GM23338 (cell line): ENCODE measurements around the gene RNF20. TPM values are rescaled to one million over a fixed set of nuclear protein-coding genes. Genes with fewer than 3 reads are reported as not detected.

Experiments
- ATAC-seq: fragments of 200-7000 bp; cut with Tn5 transposase; 3 replicates; pipeline ENCODE4 v1.9.1; 2020
- DNase-seq: peaks from one replicate; pipeline ENCODE4 v3.0.0-alpha.2; 2015; ENCODE audit warnings: low spot score
- H2AFZ ChIP-seq: fragments of 200-600 bp; sonication (generic); 2 replicates; pipeline ENCODE4 v1.8.0; 2016; ENCODE audit warnings: antibody characterized with exemption, mild to moderate bottlenecking, moderate library complexity
- H3F3A ChIP-seq: fragments of 200-600 bp; sonication (generic); replicated peaks from 2 replicates; pipeline ENCODE4 v1.8.0; 2017; ENCODE audit warnings: antibody characterized with exemption, mixed run types, low read depth
- H3K27ac ChIP-seq: fragments of 200-600 bp; sonication (generic); 2 replicates; pipeline ENCODE4 v1.6.1; 2016; ENCODE audit warnings: low read depth
- H3K27me3 ChIP-seq: fragments of 200-600 bp; sonication (generic); 2 replicates; pipeline ENCODE4 v1.8.0; 2016; ENCODE audit warnings: mild to moderate bottlenecking, mixed run types, moderate library complexity; ENCODE audit not compliant: insufficient read depth
- H3K36me3 ChIP-seq: fragments of 200-600 bp; sonication (generic); 2 replicates; pipeline ENCODE4 v1.8.0; 2016; ENCODE audit warnings: mild to moderate bottlenecking; ENCODE audit not compliant: insufficient read depth
- H3K4me1 ChIP-seq: fragments of 200-600 bp; sonication (generic); 2 replicates; pipeline ENCODE4 v1.8.0; 2016; ENCODE audit warnings: mild to moderate bottlenecking, moderate library complexity; ENCODE audit not compliant: insufficient read depth
- H3K4me2 ChIP-seq: fragments of 200-600 bp; sonication (generic); 2 replicates; pipeline ENCODE4 v1.7.1; 2017; ENCODE audit warnings: mixed run types
- H3K4me3 ChIP-seq: fragments of 200-600 bp; sonication (generic); 2 replicates; pipeline ENCODE4 v1.6.1; 2016; ENCODE audit warnings: mixed run types
- H3K79me2 ChIP-seq: fragments of 200-600 bp; sonication (generic); replicated peaks from 2 replicates; pipeline ENCODE4 v1.8.0; 2017; ENCODE audit warnings: mild to moderate bottlenecking; ENCODE audit not compliant: insufficient read depth
- H3K9me2 ChIP-seq: fragments of 200-600 bp; sonication (generic); 2 replicates; pipeline ENCODE4 v1.8.0; 2017; ENCODE audit not compliant: insufficient read depth
- H4K20me1 ChIP-seq: fragments of 200-600 bp; sonication (generic); replicated peaks from 2 replicates; pipeline ENCODE4 v1.8.0; 2017; ENCODE audit warnings: mild to moderate bottlenecking; ENCODE audit not compliant: insufficient read depth
- H3K27ac Mint-ChIP-seq: 2 replicates; pipeline ENCODE4 v1.8.0; 2020; ENCODE audit warnings: inconsistent platforms, mild to moderate bottlenecking, moderate library complexity, mixed read lengths
- H3K27me3 Mint-ChIP-seq: 3 replicates; pipeline ENCODE4 v1.8.0; 2022; ENCODE audit warnings: low read depth, mild to moderate bottlenecking, moderate library complexity, mixed read lengths, inconsistent platforms; ENCODE audit not compliant: insufficient read depth, poor library complexity
- H3K36me3 Mint-ChIP-seq: 3 replicates; pipeline ENCODE4 v1.8.0; 2021; ENCODE audit warnings: low read depth, mild to moderate bottlenecking, inconsistent platforms, moderate library complexity, mixed read lengths
- H3K4me1 Mint-ChIP-seq: 3 replicates; pipeline ENCODE4 v1.8.0; 2020; ENCODE audit warnings: mild to moderate bottlenecking, inconsistent platforms, mixed read lengths
- H3K4me3 Mint-ChIP-seq: 3 replicates; pipeline ENCODE4 v1.8.0; 2021; ENCODE audit warnings: moderate library complexity, mild to moderate bottlenecking, inconsistent platforms, mixed read lengths
- H3K9me3 Mint-ChIP-seq: 3 replicates; pipeline ENCODE4 v1.8.0; 2020; ENCODE audit warnings: moderate library complexity, mild to moderate bottlenecking, inconsistent platforms, mixed read lengths
- CREB1 ChIP-seq: fragments of 250-450 bp; sonication (Bioruptor Pico); IDR thresholded peaks from 2 replicates; pipeline ENCODE4 v1.5.0; 2020; ENCODE audit warnings: low read depth, mild to moderate bottlenecking, moderate library complexity
- CTCF ChIP-seq, 2 experiments: fragments of 200-600 bp in 1 of 2; sonication (generic) in 1 of 2; conservative IDR thresholded peaks; 2 replicates each; pipeline versions ENCODE4 v1.5.1 to v1.6.1; 2016 to 2017; ENCODE audit warnings: antibody characterized with exemption in 2 of 2, low read depth in 2 of 2, mild to moderate bottlenecking in 2 of 2, moderate library complexity in 1 of 2
- EZH2phosphoT487 ChIP-seq: fragments of 200-600 bp; sonication (generic); IDR thresholded peaks from one replicate; pipeline ENCODE4 v1.8.1; 2018; ENCODE audit warnings: antibody characterized with exemption; ENCODE audit not compliant: unreplicated experiment
- NANOG ChIP-seq: IDR thresholded peaks from 2 replicates; pipeline ENCODE4 v1.6.1; 2016; ENCODE audit warnings: antibody characterized with exemption, borderline replicate concordance
- POLR2AphosphoS5 ChIP-seq: IDR thresholded peaks from 2 replicates; pipeline ENCODE4 v1.6.1; 2016; ENCODE audit warnings: antibody characterized with exemption, low read depth
- STAT1 ChIP-seq: IDR thresholded peaks from one replicate; pipeline ENCODE4 v1.6.1; 2016; ENCODE audit warnings: antibody characterized with exemption; ENCODE audit not compliant: unreplicated experiment
- ZNF114 ChIP-seq: fragments of 250-450 bp; sonication (Bioruptor Pico); IDR thresholded peaks from 2 replicates; pipeline ENCODE4 v1.5.0; 2020; ENCODE audit warnings: mild to moderate bottlenecking, moderate library complexity
- ZNF331 ChIP-seq: fragments of 250-450 bp; sonication (Bioruptor Pico); IDR thresholded peaks from 2 replicates; pipeline ENCODE4 v1.5.0; 2020; ENCODE audit warnings: low read depth, mild to moderate bottlenecking, moderate library complexity
- ZNF462 ChIP-seq: fragments of 250-450 bp; sonication (Bioruptor Pico); IDR thresholded peaks from 2 replicates; pipeline ENCODE4 v1.5.0; 2020; ENCODE audit warnings: mild to moderate bottlenecking, moderate library complexity
- polyA plus RNA-seq: library from polyadenylated mRNA; unstranded; fragments of >200 nt; fragmentation: Nextera tagmentation; extraction: Ambion mirVana; gene quantifications from 2 replicates; pipeline ENCODE4 v1.2.1, GENCODE V29; 2016
- total RNA-seq: library from RNA; depleted of rRNA; stranded (reverse); fragments of >200 nt; shearing (Covaris generic); gene quantifications from 2 replicates; pipeline ENCODE4 v1.2.3, GENCODE V29; 2014

RNF20 gene
- total and polyA plus RNA-seq, 2 experiments from 2014 or later, result 33.6 to 36.2 TPM

GRCh38 chr9:101511009-101511408, 22.6 kb upstream of the RNF20 start:
- Histone ChIP-seq H3F3A (no peaks in the 10 kb centered on the region), H3K9me2 (no peaks in the 10 kb centered on the region), H3K79me2 (no peaks in the 10 kb centered on the region), H2AFZ (no peak overlapping the region), H3K4me3 (no peak overlapping the region), H3K4me1 (peaks cover 41% of the 10 kb centered on the region), H3K36me3 (no peaks in the 10 kb centered on the region), H3K27me3 (no peaks in the 10 kb centered on the region), H3K27ac (no peak overlapping the region), H3K4me2 (no peak overlapping the region), H4K20me1 (no peaks in the 10 kb centered on the region)
- ATAC-seq, result no peak
- Mint-ChIP-seq H3K9me3 (no peaks in the 10 kb centered on the region), H3K36me3 (no peaks in the 10 kb centered on the region), H3K4me1 (peaks cover 37% of the 10 kb centered on the region), H3K4me3 (no peak overlapping the region), H3K27ac (no peak overlapping the region), H3K27me3 (peaks cover 2% of the 10 kb centered on the region)
- TF ChIP-seq ZNF462 (CRISPR knock-in tag) (no peak), NANOG (no peak), POLR2AphosphoS5 (no peak), ZNF114 (CRISPR knock-in tag) (no peak)
- no peak for DNase-seq

GRCh38 chr9:101512116-101512515, 21.5 kb upstream of the RNF20 start:
- Mint-ChIP-seq H3K4me1 (peaks cover 40% of the 10 kb centered on the region), H3K36me3 (no peaks in the 10 kb centered on the region), H3K27ac (peak overlapping the region; percentile 73), H3K4me3 (no peak overlapping the region), H3K27me3 (peaks cover 2% of the 10 kb centered on the region), H3K9me3 (no peaks in the 10 kb centered on the region)
- no peaks in the 10 kb centered on the region for H4K20me1 ChIP-seq
- ATAC-seq (peak; percentile 74), DNase-seq (peak; percentile 49)
- H3K4me2 ChIP-seq, result peak overlapping the region; percentile 56
- no peaks in the 10 kb centered on the region for H3K36me3 ChIP-seq
- TF ChIP-seq NANOG, result no peak
- TF ChIP-seq ZNF114 (CRISPR knock-in tag), result no peak
- no peak for TF ChIP-seq EZH2phosphoT487
- TF ChIP-seq ZNF331 (CRISPR knock-in tag), result no peak
- TF ChIP-seq CTCF (conservative IDR thresholded peaks at IDR 0.05; ENCODE audit: low read depth in 2 of 2), result no peak
- no peak for TF ChIP-seq CREB1 (CRISPR knock-in tag)
- TF ChIP-seq POLR2AphosphoS5, result no peak
- no peak for TF ChIP-seq STAT1
- no peak overlapping the region for H3K4me3 ChIP-seq
- H3K9me2 ChIP-seq, result no peaks in the 10 kb centered on the region
- no peaks in the 10 kb centered on the region for H3F3A ChIP-seq
- peaks cover 41% of the 10 kb centered on the region for H3K4me1 ChIP-seq
- H3K27me3 ChIP-seq, result no peaks in the 10 kb centered on the region
- H2AFZ ChIP-seq, result peak overlapping the region; percentile 77; the same call in 1 of the 2 replicates
- no peaks in the 10 kb centered on the region for H3K79me2 ChIP-seq
- H3K27ac ChIP-seq, result no peak overlapping the region
